DMS79 treated with DMSO at 0.1 percent for 48 hours (cell line): Measurements from ENCODE around the gene CNOT11.
"Not testable (repeated sequence)": the region's sequence is repeated elsewhere in the genome, so short reads cannot be mapped to it uniquely, and the experiment has no call there.

Source experiments
- DNase-seq: peaks from one replicate; lab custom pipeline; 2025; lab: John Stamatoyannopoulos, UW

Gene CNOT11

GRCh38 chr2:101310090-101310833, 57.6 kb downstream of the CNOT11 start:
- DNase-seq: no peak

GRCh38 chr2:101310834-101311695, 58.4 kb downstream of the CNOT11 start:
- no peak for DNase-seq

- no peak for DNase-seq
These were observed 59.0 kb downstream of the CNOT11 start for GRCh38 chr2:101311696-101312017.

GRCh38 chr2:101316568-101316967, 63.9 kb downstream of the CNOT11 start:
- DNase-seq: not testable (repeated sequence)
